GM23338 (cell line): ENCODE measurements around the gene AASDHPPT. TPM values are rescaled to one million over a fixed set of nuclear protein-coding genes. Genes with fewer than 3 reads are reported as not detected.

Experiments
- ATAC-seq: fragments of 200-7000 bp; cut with Tn5 transposase; 3 replicates; pipeline ENCODE4 v1.9.1; 2020
- DNase-seq: peaks from one replicate; pipeline ENCODE4 v3.0.0-alpha.2; 2015; ENCODE audit warnings: low spot score
- H2AFZ ChIP-seq: fragments of 200-600 bp; sonication (generic); 2 replicates; pipeline ENCODE4 v1.8.0; 2016; ENCODE audit warnings: antibody characterized with exemption, mild to moderate bottlenecking, moderate library complexity
- H3F3A ChIP-seq: fragments of 200-600 bp; sonication (generic); replicated peaks from 2 replicates; pipeline ENCODE4 v1.8.0; 2017; ENCODE audit warnings: antibody characterized with exemption, mixed run types, low read depth
- H3K27ac ChIP-seq: fragments of 200-600 bp; sonication (generic); 2 replicates; pipeline ENCODE4 v1.6.1; 2016; ENCODE audit warnings: low read depth
- H3K27me3 ChIP-seq: fragments of 200-600 bp; sonication (generic); 2 replicates; pipeline ENCODE4 v1.8.0; 2016; ENCODE audit warnings: mild to moderate bottlenecking, mixed run types, moderate library complexity; ENCODE audit not compliant: insufficient read depth
- H3K36me3 ChIP-seq: fragments of 200-600 bp; sonication (generic); 2 replicates; pipeline ENCODE4 v1.8.0; 2016; ENCODE audit warnings: mild to moderate bottlenecking; ENCODE audit not compliant: insufficient read depth
- H3K4me1 ChIP-seq: fragments of 200-600 bp; sonication (generic); 2 replicates; pipeline ENCODE4 v1.8.0; 2016; ENCODE audit warnings: mild to moderate bottlenecking, moderate library complexity; ENCODE audit not compliant: insufficient read depth
- H3K4me2 ChIP-seq: fragments of 200-600 bp; sonication (generic); 2 replicates; pipeline ENCODE4 v1.7.1; 2017; ENCODE audit warnings: mixed run types
- H3K4me3 ChIP-seq: fragments of 200-600 bp; sonication (generic); 2 replicates; pipeline ENCODE4 v1.6.1; 2016; ENCODE audit warnings: mixed run types
- H3K79me2 ChIP-seq: fragments of 200-600 bp; sonication (generic); replicated peaks from 2 replicates; pipeline ENCODE4 v1.8.0; 2017; ENCODE audit warnings: mild to moderate bottlenecking; ENCODE audit not compliant: insufficient read depth
- H3K9me2 ChIP-seq: fragments of 200-600 bp; sonication (generic); 2 replicates; pipeline ENCODE4 v1.8.0; 2017; ENCODE audit not compliant: insufficient read depth
- H4K20me1 ChIP-seq: fragments of 200-600 bp; sonication (generic); replicated peaks from 2 replicates; pipeline ENCODE4 v1.8.0; 2017; ENCODE audit warnings: mild to moderate bottlenecking; ENCODE audit not compliant: insufficient read depth
- H3K27ac Mint-ChIP-seq: 2 replicates; pipeline ENCODE4 v1.8.0; 2020; ENCODE audit warnings: inconsistent platforms, mild to moderate bottlenecking, moderate library complexity, mixed read lengths
- H3K27me3 Mint-ChIP-seq: 3 replicates; pipeline ENCODE4 v1.8.0; 2022; ENCODE audit warnings: low read depth, mild to moderate bottlenecking, moderate library complexity, mixed read lengths, inconsistent platforms; ENCODE audit not compliant: insufficient read depth, poor library complexity
- H3K36me3 Mint-ChIP-seq: 3 replicates; pipeline ENCODE4 v1.8.0; 2021; ENCODE audit warnings: low read depth, mild to moderate bottlenecking, inconsistent platforms, moderate library complexity, mixed read lengths
- H3K4me1 Mint-ChIP-seq: 3 replicates; pipeline ENCODE4 v1.8.0; 2020; ENCODE audit warnings: mild to moderate bottlenecking, inconsistent platforms, mixed read lengths
- H3K4me3 Mint-ChIP-seq: 3 replicates; pipeline ENCODE4 v1.8.0; 2021; ENCODE audit warnings: moderate library complexity, mild to moderate bottlenecking, inconsistent platforms, mixed read lengths
- H3K9me3 Mint-ChIP-seq: 3 replicates; pipeline ENCODE4 v1.8.0; 2020; ENCODE audit warnings: moderate library complexity, mild to moderate bottlenecking, inconsistent platforms, mixed read lengths
- CREB1 ChIP-seq: fragments of 250-450 bp; sonication (Bioruptor Pico); IDR thresholded peaks from 2 replicates; pipeline ENCODE4 v1.5.0; 2020; ENCODE audit warnings: low read depth, mild to moderate bottlenecking, moderate library complexity
- CTCF ChIP-seq, 2 experiments: fragments of 200-600 bp in 1 of 2; sonication (generic) in 1 of 2; conservative IDR thresholded peaks; 2 replicates each; pipeline versions ENCODE4 v1.5.1 to v1.6.1; 2016 to 2017; ENCODE audit warnings: antibody characterized with exemption in 2 of 2, low read depth in 2 of 2, mild to moderate bottlenecking in 2 of 2, moderate library complexity in 1 of 2
- EZH2 ChIP-seq: fragments of 200-600 bp; sonication (generic); IDR thresholded peaks from one replicate; pipeline ENCODE4 v1.8.0; 2017; ENCODE audit warnings: antibody characterized with exemption, mild to moderate bottlenecking, low read depth; ENCODE audit not compliant: unreplicated experiment
- EZH2phosphoT487 ChIP-seq: fragments of 200-600 bp; sonication (generic); IDR thresholded peaks from one replicate; pipeline ENCODE4 v1.8.1; 2018; ENCODE audit warnings: antibody characterized with exemption; ENCODE audit not compliant: unreplicated experiment
- JUNB ChIP-seq: IDR thresholded peaks from one replicate; pipeline ENCODE4 v1.6.1; 2016; ENCODE audit warnings: antibody characterized with exemption; ENCODE audit not compliant: unreplicated experiment
- NANOG ChIP-seq: IDR thresholded peaks from 2 replicates; pipeline ENCODE4 v1.6.1; 2016; ENCODE audit warnings: antibody characterized with exemption, borderline replicate concordance
- POLR2AphosphoS5 ChIP-seq: IDR thresholded peaks from 2 replicates; pipeline ENCODE4 v1.6.1; 2016; ENCODE audit warnings: antibody characterized with exemption, low read depth
- STAT1 ChIP-seq: IDR thresholded peaks from one replicate; pipeline ENCODE4 v1.6.1; 2016; ENCODE audit warnings: antibody characterized with exemption; ENCODE audit not compliant: unreplicated experiment
- ZNF114 ChIP-seq: fragments of 250-450 bp; sonication (Bioruptor Pico); IDR thresholded peaks from 2 replicates; pipeline ENCODE4 v1.5.0; 2020; ENCODE audit warnings: mild to moderate bottlenecking, moderate library complexity
- ZNF331 ChIP-seq: fragments of 250-450 bp; sonication (Bioruptor Pico); IDR thresholded peaks from 2 replicates; pipeline ENCODE4 v1.5.0; 2020; ENCODE audit warnings: low read depth, mild to moderate bottlenecking, moderate library complexity
- polyA plus RNA-seq: library from polyadenylated mRNA; unstranded; fragments of >200 nt; fragmentation: Nextera tagmentation; extraction: Ambion mirVana; gene quantifications from 2 replicates; pipeline ENCODE4 v1.2.1, GENCODE V29; 2016
- total RNA-seq: library from RNA; depleted of rRNA; stranded (reverse); fragments of >200 nt; shearing (Covaris generic); gene quantifications from 2 replicates; pipeline ENCODE4 v1.2.3, GENCODE V29; 2014
- TF ChIP-seq, protein P1 (sequence below): fragments of 250-450 bp; sonication (Bioruptor Pico); IDR thresholded peaks from 2 replicates; pipeline ENCODE4 v1.5.0; 2020; ENCODE audit warnings: mild to moderate bottlenecking, moderate library complexity
- TF ChIP-seq, protein P2 (sequence below): IDR thresholded peaks from 2 replicates; pipeline ENCODE4 v1.6.1; 2016; ENCODE audit warnings: antibody characterized with exemption
- TF ChIP-seq, protein P3 (sequence below): IDR thresholded peaks from one replicate; pipeline ENCODE4 v1.6.1; 2018; ENCODE audit warnings: antibody characterized with exemption; ENCODE audit not compliant: unreplicated experiment

Gene AASDHPPT
- total and polyA plus RNA-seq, 2 experiments from 2014 or later: 49.0 to 62.3 TPM

DNA sequence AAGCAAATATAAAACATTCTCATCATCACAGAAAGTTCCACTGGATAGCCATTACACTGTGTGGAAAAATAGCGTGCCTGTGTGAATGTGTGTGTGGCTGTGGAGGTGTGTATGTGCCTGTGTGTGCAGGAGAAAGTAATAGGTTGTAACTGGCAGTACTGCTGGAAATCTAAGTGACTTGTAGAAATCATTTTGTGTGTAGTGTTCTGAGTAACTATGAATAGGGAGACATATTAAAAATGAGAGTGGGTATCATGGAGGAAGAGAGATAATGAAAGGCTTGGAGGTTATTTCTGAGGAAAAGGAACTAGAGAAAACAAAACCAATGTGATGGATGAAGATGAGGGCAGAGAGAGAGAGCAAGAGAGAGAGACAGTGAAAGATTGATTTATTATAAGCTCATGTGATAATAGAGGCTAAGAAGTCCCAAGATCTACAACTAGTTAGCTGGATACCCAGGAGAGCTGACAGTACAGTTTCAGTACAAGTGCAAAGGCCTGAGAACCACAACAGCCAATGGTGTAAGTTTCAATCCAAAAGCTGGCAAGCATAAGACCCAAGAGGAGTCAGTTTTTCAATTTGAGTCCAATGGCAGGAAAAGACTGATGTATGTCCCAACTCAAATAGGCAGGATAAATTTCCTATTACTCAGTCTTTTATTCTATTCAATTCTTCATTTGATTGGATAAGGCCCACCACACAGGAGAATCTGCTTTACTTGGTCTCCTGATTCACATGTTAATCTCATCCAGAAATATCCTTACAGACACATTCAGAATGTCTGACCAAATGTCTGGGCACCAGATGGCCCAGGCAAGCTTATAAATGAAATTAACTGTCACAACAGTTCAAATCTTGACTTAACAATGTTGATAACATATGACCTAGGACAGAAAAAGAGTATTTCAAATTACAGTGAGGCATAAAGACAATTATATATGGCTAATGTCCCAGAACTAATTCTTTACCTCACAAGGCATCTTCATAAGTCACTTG is 15.2 kb upstream of the AASDHPPT start:
- H3K36me3 Mint-ChIP-seq: no peaks in the 10 kb centered on the region
- H3K27me3 Mint-ChIP-seq: no peaks in the 10 kb centered on the region
- H3K36me3 ChIP-seq: no peaks in the 10 kb centered on the region; the same call in 1 of the 2 replicates
- no peak overlapping the region for H3K4me2 ChIP-seq
- ATAC-seq: no peak
- no peaks in the 10 kb centered on the region for H3K9me3 Mint-ChIP-seq
- no peak for DNase-seq
- H3K27ac Mint-ChIP-seq: no peak overlapping the region
- H3K9me2 ChIP-seq: no peaks in the 10 kb centered on the region
- H4K20me1 ChIP-seq: no peaks in the 10 kb centered on the region
- H3K27me3 ChIP-seq: no peaks in the 10 kb centered on the region
- H3K79me2 ChIP-seq: no peaks in the 10 kb centered on the region
- TF ChIP-seq STAT1 (no peak), POLR2AphosphoS5 (no peak), CREB1 (no peak), CTCF (conservative IDR thresholded peaks at IDR 0.05; ENCODE audit: low read depth in 2 of 2) (no peak), JUNB (no peak), NANOG (no peak), ZNF331 (CRISPR knock-in tag) (no peak), EZH2phosphoT487 (no peak), EZH2 (no peak), ZNF114 (CRISPR knock-in tag) (no peak)
- TF ChIP-seq, protein P1, sequence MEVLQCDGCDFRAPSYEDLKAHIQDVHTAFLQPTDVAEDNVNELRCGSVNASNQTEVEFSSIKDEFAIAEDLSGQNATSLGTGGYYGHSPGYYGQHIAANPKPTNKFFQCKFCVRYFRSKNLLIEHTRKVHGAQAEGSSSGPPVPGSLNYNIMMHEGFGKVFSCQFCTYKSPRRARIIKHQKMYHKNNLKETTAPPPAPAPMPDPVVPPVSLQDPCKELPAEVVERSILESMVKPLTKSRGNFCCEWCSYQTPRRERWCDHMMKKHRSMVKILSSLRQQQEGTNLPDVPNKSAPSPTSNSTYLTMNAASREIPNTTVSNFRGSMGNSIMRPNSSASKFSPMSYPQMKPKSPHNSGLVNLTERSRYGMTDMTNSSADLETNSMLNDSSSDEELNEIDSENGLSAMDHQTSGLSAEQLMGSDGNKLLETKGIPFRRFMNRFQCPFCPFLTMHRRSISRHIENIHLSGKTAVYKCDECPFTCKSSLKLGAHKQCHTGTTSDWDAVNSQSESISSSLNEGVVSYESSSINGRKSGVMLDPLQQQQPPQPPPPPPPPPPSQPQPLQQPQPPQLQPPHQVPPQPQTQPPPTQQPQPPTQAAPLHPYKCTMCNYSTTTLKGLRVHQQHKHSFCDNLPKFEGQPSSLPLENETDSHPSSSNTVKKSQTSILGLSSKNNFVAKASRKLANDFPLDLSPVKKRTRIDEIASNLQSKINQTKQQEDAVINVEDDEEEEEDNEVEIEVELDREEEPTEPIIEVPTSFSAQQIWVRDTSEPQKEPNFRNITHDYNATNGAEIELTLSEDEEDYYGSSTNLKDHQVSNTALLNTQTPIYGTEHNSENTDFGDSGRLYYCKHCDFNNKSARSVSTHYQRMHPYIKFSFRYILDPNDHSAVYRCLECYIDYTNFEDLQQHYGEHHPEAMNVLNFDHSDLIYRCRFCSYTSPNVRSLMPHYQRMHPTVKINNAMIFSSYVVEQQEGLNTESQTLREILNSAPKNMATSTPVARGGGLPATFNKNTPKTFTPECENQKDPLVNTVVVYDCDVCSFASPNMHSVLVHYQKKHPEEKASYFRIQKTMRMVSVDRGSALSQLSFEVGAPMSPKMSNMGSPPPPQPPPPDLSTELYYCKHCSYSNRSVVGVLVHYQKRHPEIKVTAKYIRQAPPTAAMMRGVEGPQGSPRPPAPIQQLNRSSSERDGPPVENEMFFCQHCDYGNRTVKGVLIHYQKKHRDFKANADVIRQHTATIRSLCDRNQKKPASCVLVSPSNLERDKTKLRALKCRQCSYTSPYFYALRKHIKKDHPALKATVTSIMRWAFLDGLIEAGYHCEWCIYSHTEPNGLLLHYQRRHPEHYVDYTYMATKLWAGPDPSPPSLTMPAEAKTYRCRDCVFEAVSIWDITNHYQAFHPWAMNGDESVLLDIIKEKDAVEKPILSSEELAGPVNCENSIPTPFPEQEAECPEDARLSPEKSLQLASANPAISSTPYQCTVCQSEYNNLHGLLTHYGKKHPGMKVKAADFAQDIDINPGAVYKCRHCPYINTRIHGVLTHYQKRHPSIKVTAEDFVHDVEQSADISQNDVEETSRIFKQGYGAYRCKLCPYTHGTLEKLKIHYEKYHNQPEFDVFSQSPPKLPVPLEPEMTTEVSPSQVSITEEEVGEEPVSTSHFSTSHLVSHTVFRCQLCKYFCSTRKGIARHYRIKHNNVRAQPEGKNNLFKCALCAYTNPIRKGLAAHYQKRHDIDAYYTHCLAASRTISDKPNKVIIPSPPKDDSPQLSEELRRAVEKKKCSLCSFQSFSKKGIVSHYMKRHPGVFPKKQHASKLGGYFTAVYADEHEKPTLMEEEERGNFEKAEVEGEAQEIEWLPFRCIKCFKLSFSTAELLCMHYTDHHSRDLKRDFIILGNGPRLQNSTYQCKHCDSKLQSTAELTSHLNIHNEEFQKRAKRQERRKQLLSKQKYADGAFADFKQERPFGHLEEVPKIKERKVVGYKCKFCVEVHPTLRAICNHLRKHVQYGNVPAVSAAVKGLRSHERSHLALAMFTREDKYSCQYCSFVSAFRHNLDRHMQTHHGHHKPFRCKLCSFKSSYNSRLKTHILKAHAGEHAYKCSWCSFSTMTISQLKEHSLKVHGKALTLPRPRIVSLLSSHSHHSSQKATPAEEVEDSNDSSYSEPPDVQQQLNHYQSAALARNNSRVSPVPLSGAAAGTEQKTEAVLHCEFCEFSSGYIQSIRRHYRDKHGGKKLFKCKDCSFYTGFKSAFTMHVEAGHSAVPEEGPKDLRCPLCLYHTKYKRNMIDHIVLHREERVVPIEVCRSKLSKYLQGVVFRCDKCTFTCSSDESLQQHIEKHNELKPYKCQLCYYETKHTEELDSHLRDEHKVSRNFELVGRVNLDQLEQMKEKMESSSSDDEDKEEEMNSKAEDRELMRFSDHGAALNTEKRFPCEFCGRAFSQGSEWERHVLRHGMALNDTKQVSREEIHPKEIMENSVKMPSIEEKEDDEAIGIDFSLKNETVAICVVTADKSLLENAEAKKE: no peak
- TF ChIP-seq, protein P2, sequence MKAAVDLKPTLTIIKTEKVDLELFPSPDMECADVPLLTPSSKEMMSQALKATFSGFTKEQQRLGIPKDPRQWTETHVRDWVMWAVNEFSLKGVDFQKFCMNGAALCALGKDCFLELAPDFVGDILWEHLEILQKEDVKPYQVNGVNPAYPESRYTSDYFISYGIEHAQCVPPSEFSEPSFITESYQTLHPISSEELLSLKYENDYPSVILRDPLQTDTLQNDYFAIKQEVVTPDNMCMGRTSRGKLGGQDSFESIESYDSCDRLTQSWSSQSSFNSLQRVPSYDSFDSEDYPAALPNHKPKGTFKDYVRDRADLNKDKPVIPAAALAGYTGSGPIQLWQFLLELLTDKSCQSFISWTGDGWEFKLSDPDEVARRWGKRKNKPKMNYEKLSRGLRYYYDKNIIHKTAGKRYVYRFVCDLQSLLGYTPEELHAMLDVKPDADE: no peak
- TF ChIP-seq, protein P3, sequence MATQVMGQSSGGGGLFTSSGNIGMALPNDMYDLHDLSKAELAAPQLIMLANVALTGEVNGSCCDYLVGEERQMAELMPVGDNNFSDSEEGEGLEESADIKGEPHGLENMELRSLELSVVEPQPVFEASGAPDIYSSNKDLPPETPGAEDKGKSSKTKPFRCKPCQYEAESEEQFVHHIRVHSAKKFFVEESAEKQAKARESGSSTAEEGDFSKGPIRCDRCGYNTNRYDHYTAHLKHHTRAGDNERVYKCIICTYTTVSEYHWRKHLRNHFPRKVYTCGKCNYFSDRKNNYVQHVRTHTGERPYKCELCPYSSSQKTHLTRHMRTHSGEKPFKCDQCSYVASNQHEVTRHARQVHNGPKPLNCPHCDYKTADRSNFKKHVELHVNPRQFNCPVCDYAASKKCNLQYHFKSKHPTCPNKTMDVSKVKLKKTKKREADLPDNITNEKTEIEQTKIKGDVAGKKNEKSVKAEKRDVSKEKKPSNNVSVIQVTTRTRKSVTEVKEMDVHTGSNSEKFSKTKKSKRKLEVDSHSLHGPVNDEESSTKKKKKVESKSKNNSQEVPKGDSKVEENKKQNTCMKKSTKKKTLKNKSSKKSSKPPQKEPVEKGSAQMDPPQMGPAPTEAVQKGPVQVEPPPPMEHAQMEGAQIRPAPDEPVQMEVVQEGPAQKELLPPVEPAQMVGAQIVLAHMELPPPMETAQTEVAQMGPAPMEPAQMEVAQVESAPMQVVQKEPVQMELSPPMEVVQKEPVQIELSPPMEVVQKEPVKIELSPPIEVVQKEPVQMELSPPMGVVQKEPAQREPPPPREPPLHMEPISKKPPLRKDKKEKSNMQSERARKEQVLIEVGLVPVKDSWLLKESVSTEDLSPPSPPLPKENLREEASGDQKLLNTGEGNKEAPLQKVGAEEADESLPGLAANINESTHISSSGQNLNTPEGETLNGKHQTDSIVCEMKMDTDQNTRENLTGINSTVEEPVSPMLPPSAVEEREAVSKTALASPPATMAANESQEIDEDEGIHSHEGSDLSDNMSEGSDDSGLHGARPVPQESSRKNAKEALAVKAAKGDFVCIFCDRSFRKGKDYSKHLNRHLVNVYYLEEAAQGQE: no peak
- no peak overlapping the region for H2AFZ ChIP-seq
- no peak overlapping the region for H3K4me3 ChIP-seq
- no peak overlapping the region for H3K27ac ChIP-seq
- H3K4me1 ChIP-seq: peaks cover 7% of the 10 kb centered on the region
- no peaks in the 10 kb centered on the region for H3F3A ChIP-seq
- peaks cover 7% of the 10 kb centered on the region for H3K4me1 Mint-ChIP-seq
- no peak overlapping the region for H3K4me3 Mint-ChIP-seq
